Upper lobe of left lung (tissue), 6 donors: ENCODE data around the gene EPYC. TPM values are rescaled to one million over a fixed set of nuclear protein-coding genes. Genes with fewer than 3 reads are reported as not detected.

ENCODE experiments used
- ATAC-seq, 2 donors: fragments of 200-7000 bp; cut with Tn5 transposase; one replicate each; pipeline ENCODE4 v1.9.1; 2022; ENCODE audit warnings: mild to moderate bottlenecking in 2 of 2, moderate library complexity in 2 of 2; ENCODE audit not compliant: low FRiP score in 2 of 2
- DNase-seq, 2 donors: peaks; one replicate each; pipeline ENCODE4 v3.0.0-alpha.2; 2019 to 2020
- H3K27ac ChIP-seq, 4 donors: fragments of 200-600 bp; sonication (generic); one replicate each; pipeline ENCODE4 v1.5.1; 2016 to 2019
- H3K27me3 ChIP-seq, 4 donors: fragments of 200-600 bp; sonication (generic); one replicate each; pipeline ENCODE4 v1.5.1; 2017 to 2019
- H3K36me3 ChIP-seq, 4 donors: fragments of 200-600 bp; sonication (generic); one replicate each; pipeline ENCODE4 v1.5.1; 2016 to 2019
- H3K4me1 ChIP-seq, 4 donors: fragments of 200-600 bp; sonication (generic); one replicate each; pipeline ENCODE4 v1.5.1; 2018 to 2019
- H3K4me3 ChIP-seq, 4 donors: fragments of 200-600 bp; sonication (generic); one replicate each; pipeline ENCODE4 v1.5.1; 2017 to 2019; ENCODE audit warnings: mild to moderate bottlenecking in 2 of 4, moderate library complexity in 1 of 4
- H3K9me3 ChIP-seq, 4 donors: fragments of 200-600 bp; sonication (generic); one replicate each; pipeline ENCODE4 v1.5.1; 2018 to 2019
- EP300 ChIP-seq, 4 donors: sonication (generic); formaldehyde crosslinking; IDR thresholded peaks; one replicate each; pipeline ENCODE4 v1.5.1; 2017; ENCODE audit warnings: antibody characterized with exemption in 4 of 4, control low read depth in 2 of 4
- POLR2A ChIP-seq, 4 donors: fragments of 450-650 bp; IDR thresholded peaks; one replicate each; pipeline ENCODE4 v1.5.1; 2016 to 2017; ENCODE audit warnings: antibody characterized with exemption in 4 of 4, mild to moderate bottlenecking in 2 of 4
- POLR2AphosphoS5 ChIP-seq, 2 donors: sonication (generic); formaldehyde crosslinking; IDR thresholded peaks; one replicate each; pipeline ENCODE4 v1.5.1; 2017; ENCODE audit warnings: antibody characterized with exemption in 2 of 2
- WGBS, 2 donors: methylation state at CpG; one replicate each; pipeline ENCODE4 v1.1.5; 2017 to 2018; 5-methylcytosine and 5-hydroxymethylcytosine counted together
- total RNA-seq, 6 donors: library from RNA; depleted of rRNA in 4 of 6; stranded (reverse); fragments of >200 nt in 4 of 6; gene quantifications; one replicate each; pipeline versions ENCODE4 v1.1.0 to v1.2.1, GENCODE V29; 2016 to 2021
- TF ChIP-seq, protein P1 (sequence below), 6 experiments: fragments of 450-650 bp in 4 of 6; fragments of 200-600 bp in 2 of 6; sonication (generic) in 2 of 6; IDR thresholded peaks; one replicate each; pipeline ENCODE4 v1.5.1; 2016 to 2019; ENCODE audit warnings: antibody characterized with exemption in 6 of 6
- donor health status: DM: no; HTN: no; CAD: no; lungs with moderate emphysema.
- donor health status: DM: no; HTN: yes; CAD: no; lungs with severe emphysema.

The EPYC gene, protein sequence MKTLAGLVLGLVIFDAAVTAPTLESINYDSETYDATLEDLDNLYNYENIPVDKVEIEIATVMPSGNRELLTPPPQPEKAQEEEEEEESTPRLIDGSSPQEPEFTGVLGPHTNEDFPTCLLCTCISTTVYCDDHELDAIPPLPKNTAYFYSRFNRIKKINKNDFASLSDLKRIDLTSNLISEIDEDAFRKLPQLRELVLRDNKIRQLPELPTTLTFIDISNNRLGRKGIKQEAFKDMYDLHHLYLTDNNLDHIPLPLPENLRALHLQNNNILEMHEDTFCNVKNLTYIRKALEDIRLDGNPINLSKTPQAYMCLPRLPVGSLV
- total RNA-seq, result not detected

DNA sequence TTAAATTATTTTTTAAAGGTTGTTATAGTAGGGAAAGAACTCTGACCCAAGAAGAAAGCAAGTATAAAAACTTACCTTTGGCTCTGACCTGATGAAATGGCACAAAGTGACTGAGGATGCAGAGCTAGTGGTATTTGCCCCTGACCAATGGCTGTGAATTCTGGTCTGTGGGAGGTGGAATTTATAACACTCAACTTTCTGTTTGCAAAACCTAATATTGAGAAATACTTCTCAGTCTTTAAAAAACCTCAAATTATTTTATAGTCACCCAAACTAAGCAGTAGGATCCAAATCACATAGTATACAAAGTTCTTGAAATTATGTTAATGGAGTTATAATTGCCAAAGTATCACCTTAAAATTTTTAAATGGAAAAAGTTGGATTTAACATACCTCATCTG is at the start of gene EPYC:
TSS of gene EPYC (minus strand) at position 101 of the 400 bp plus-strand sequence. CDS start 2,407 bp downstream, outside the sequence.
- no peaks in the 10 kb centered on the region for H3K9me3 ChIP-seq
- no peak for TF ChIP-seq POLR2A (IDR thresholded peaks at IDR 0.05)
- TF ChIP-seq, protein P1, sequence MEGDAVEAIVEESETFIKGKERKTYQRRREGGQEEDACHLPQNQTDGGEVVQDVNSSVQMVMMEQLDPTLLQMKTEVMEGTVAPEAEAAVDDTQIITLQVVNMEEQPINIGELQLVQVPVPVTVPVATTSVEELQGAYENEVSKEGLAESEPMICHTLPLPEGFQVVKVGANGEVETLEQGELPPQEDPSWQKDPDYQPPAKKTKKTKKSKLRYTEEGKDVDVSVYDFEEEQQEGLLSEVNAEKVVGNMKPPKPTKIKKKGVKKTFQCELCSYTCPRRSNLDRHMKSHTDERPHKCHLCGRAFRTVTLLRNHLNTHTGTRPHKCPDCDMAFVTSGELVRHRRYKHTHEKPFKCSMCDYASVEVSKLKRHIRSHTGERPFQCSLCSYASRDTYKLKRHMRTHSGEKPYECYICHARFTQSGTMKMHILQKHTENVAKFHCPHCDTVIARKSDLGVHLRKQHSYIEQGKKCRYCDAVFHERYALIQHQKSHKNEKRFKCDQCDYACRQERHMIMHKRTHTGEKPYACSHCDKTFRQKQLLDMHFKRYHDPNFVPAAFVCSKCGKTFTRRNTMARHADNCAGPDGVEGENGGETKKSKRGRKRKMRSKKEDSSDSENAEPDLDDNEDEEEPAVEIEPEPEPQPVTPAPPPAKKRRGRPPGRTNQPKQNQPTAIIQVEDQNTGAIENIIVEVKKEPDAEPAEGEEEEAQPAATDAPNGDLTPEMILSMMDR (IDR thresholded peaks at IDR 0.05), result no peak
- TF ChIP-seq POLR2AphosphoS5 (IDR thresholded peaks at IDR 0.05), result no peak
- no peak for TF ChIP-seq EP300 (IDR thresholded peaks at IDR 0.05)
- no peaks in the 10 kb centered on the region for H3K4me1 ChIP-seq
- no peak within 1 kb of the TSS for H3K27ac ChIP-seq
- H3K27me3 ChIP-seq, result no peaks in the 10 kb centered on the region
- no peaks in the 10 kb centered on the region for H3K36me3 ChIP-seq
- H3K4me3 ChIP-seq, result no peak within 1 kb of the TSS
- ATAC-seq (no peak), DNase-seq (no peak)

- no peak for DNase-seq
- Histone ChIP-seq H3K4me1 (no peaks in the 10 kb centered on the region), H3K9me3 (no peaks in the 10 kb centered on the region), H3K4me3 (no peak overlapping the region), H3K27me3 (no peaks in the 10 kb centered on the region), H3K27ac (no peak overlapping the region), H3K36me3 (no peaks in the 10 kb centered on the region)
- TF ChIP-seq POLR2AphosphoS5 (IDR thresholded peaks at IDR 0.05) (no peak), EP300 (IDR thresholded peaks at IDR 0.05) (no peak), POLR2A (IDR thresholded peaks at IDR 0.05) (no peak)
- TF ChIP-seq, protein P1 (IDR thresholded peaks at IDR 0.05), result no peak
- WGBS, 2 donors, result 63% methylated on average over 4 of the region's 4 CpGs
- peak in 1 of 2 donors; percentile 82 for ATAC-seq
Measured at GRCh38 chr12:91053951-91054715, 49.4 kb upstream of the EPYC start.

GRCh38 chr12:91052026-91052425 is 47.3 kb upstream of the EPYC start:
- ATAC-seq (no peak), DNase-seq (no peak)
- Histone ChIP-seq H3K27me3 (no peaks in the 10 kb centered on the region), H3K27ac (no peak overlapping the region), H3K9me3 (no peaks in the 10 kb centered on the region), H3K4me1 (no peaks in the 10 kb centered on the region), H3K4me3 (no peak overlapping the region), H3K36me3 (no peaks in the 10 kb centered on the region)
- TF ChIP-seq, protein P1 (IDR thresholded peaks at IDR 0.05), result no peak
- TF ChIP-seq POLR2AphosphoS5 (IDR thresholded peaks at IDR 0.05), result no peak
- TF ChIP-seq EP300 (IDR thresholded peaks at IDR 0.05), result no peak
- TF ChIP-seq POLR2A (IDR thresholded peaks at IDR 0.05), result no peak

- H3K27me3 ChIP-seq, result no peaks in the 10 kb centered on the region
- DNase-seq, result no peak
- H3K36me3 ChIP-seq, result no peaks in the 10 kb centered on the region
- no peaks in the 10 kb centered on the region for H3K4me1 ChIP-seq
- H3K9me3 ChIP-seq, result no peaks in the 10 kb centered on the region
- WGBS, 2 donors, result 60 to 70% methylated on average over 2 of the region's 2 CpGs
- TF ChIP-seq POLR2A (IDR thresholded peaks at IDR 0.05), result no peak
- TF ChIP-seq, protein P1 (IDR thresholded peaks at IDR 0.05), result no peak
- no peak for TF ChIP-seq EP300 (IDR thresholded peaks at IDR 0.05)
- no peak for TF ChIP-seq POLR2AphosphoS5 (IDR thresholded peaks at IDR 0.05)
- no peak for ATAC-seq
- no peak overlapping the region for H3K4me3 ChIP-seq
- no peak overlapping the region for H3K27ac ChIP-seq
Measured at GRCh38 chr12:91044586-91044985, 39.8 kb upstream of the EPYC start.
